ENCODE results near the gene CCR2. TPM values are rescaled to one million over a fixed set of nuclear protein-coding genes. Genes with fewer than 3 reads are reported as not detected.

Gene CCR2
- 1 to 10 TPM; 2.8 to 6.2 TPM for total RNA-seq
- under 1 TPM in 1 of 2 donors, not detected in 1; 0.18 TPM for polyA plus RNA-seq
- long read RNA-seq, donor 1: 0 reads
- long read RNA-seq, donor 2, partial matches to known transcripts: 0 of 4 reads
- long read RNA-seq, donor 2, other reads (novel, unspliced or antisense): 0 of 4 reads

GRCh38 chr3:46353647-46354410, at the start of gene CCR2:
Gene CCR2, plus strand, starts transcription at chr3:46354111. Its CDS starts 3,417 bp downstream, at chr3:46357528.
- no peaks in the 10 kb centered on the region for H3K36me3 ChIP-seq (ENCODE audit: control insufficient read depth in 1 of 2, insufficient read depth in 2 of 2, low read length in 1 of 2)
- DNase-seq (no peak), ATAC-seq (ENCODE audit: low FRiP score) (no peak)
- intact Hi-C loops (cut with DNase I): no loop called here
- peaks cover 1% of the 10 kb centered on the region for H3K9me3 ChIP-seq (ENCODE audit: control insufficient read depth, low read length)
- WGBS, 2 donors: 63 to 69% methylated on average over 7 of the region's 7 CpGs
- peaks cover 0 to 2% of the 10 kb centered on the region in 2 donors for H3K27me3 ChIP-seq (ENCODE audit: control insufficient read depth in 1 of 2, insufficient read depth in 2 of 2, low read length in 1 of 2)
- no peaks in the 10 kb centered on the region for H3K4me1 ChIP-seq (ENCODE audit: control insufficient read depth in 1 of 2, insufficient read depth in 2 of 2, low read length in 2 of 2)
- no peak within 1 kb of the TSS for H3K27ac ChIP-seq (ENCODE audit: low read depth in 1 of 2, low read length in 2 of 2)
- H3K4me3 ChIP-seq (ENCODE audit: low read length in 2 of 2): no peak within 1 kb of the TSS

- Histone ChIP-seq H3K4me3 (ENCODE audit: low read length in 2 of 2) (no peak overlapping the region), H3K27me3 (ENCODE audit: control insufficient read depth in 1 of 2, insufficient read depth in 2 of 2, low read length in 1 of 2) (no peaks in the 10 kb centered on the region), H3K4me1 (ENCODE audit: control insufficient read depth in 1 of 2, insufficient read depth in 2 of 2, low read length in 2 of 2) (no peaks in the 10 kb centered on the region), H3K36me3 (ENCODE audit: control insufficient read depth in 1 of 2, insufficient read depth in 2 of 2, low read length in 1 of 2) (no peaks in the 10 kb centered on the region), H3K9me3 (ENCODE audit: control insufficient read depth, low read length) (no peaks in the 10 kb centered on the region), H3K27ac (ENCODE audit: low read depth in 1 of 2, low read length in 2 of 2) (no peak overlapping the region)
- ATAC-seq (ENCODE audit: low FRiP score) (no peak), DNase-seq (no peak)
- WGBS, 2 donors: 80 to 82% methylated on average over 3 of the region's 3 CpGs
- intact Hi-C loops (cut with DNase I): no loop called here
Measured at GRCh38 chr3:46304739-46305138, 49.2 kb upstream of the CCR2 start.

GRCh38 chr3:46312991-46313390, 40.9 kb upstream of the CCR2 start:
- Histone ChIP-seq H3K9me3 (ENCODE audit: control insufficient read depth, low read length) (no peaks in the 10 kb centered on the region), H3K4me3 (ENCODE audit: low read length in 2 of 2) (no peak overlapping the region), H3K36me3 (ENCODE audit: control insufficient read depth in 1 of 2, insufficient read depth in 2 of 2, low read length in 1 of 2) (no peaks in the 10 kb centered on the region), H3K27ac (ENCODE audit: low read depth in 1 of 2, low read length in 2 of 2) (no peak overlapping the region), H3K27me3 (ENCODE audit: control insufficient read depth in 1 of 2, insufficient read depth in 2 of 2, low read length in 1 of 2) (peaks cover 0 to 2% of the 10 kb centered on the region in 2 donors), H3K4me1 (ENCODE audit: control insufficient read depth in 1 of 2, insufficient read depth in 2 of 2, low read length in 2 of 2) (no peaks in the 10 kb centered on the region)
- intact Hi-C loops (cut with DNase I): no loop called here
- ATAC-seq (ENCODE audit: low FRiP score): no peak
- DNase-seq: no peak
- WGBS, 2 donors: 78 to 96% methylated on average over 1 of the region's 1 CpG

GRCh38 chr3:46314517-46314916, 39.4 kb upstream of the CCR2 start:
- Histone ChIP-seq H3K27ac (ENCODE audit: low read depth in 1 of 2, low read length in 2 of 2) (no peak overlapping the region), H3K4me1 (ENCODE audit: control insufficient read depth in 1 of 2, insufficient read depth in 2 of 2, low read length in 2 of 2) (no peaks in the 10 kb centered on the region), H3K4me3 (ENCODE audit: low read length in 2 of 2) (no peak overlapping the region), H3K27me3 (ENCODE audit: control insufficient read depth in 1 of 2, insufficient read depth in 2 of 2, low read length in 1 of 2) (peaks cover 0 to 2% of the 10 kb centered on the region in 2 donors), H3K36me3 (ENCODE audit: control insufficient read depth in 1 of 2, insufficient read depth in 2 of 2, low read length in 1 of 2) (no peaks in the 10 kb centered on the region), H3K9me3 (ENCODE audit: control insufficient read depth, low read length) (no peaks in the 10 kb centered on the region)
- DNase-seq: no peak
- intact Hi-C loops (cut with DNase I): no loop called here
- ATAC-seq (ENCODE audit: low FRiP score): no peak

GRCh38 chr3:46316206-46316605, 37.7 kb upstream of the CCR2 start:
- no peaks in the 10 kb centered on the region for H3K4me1 ChIP-seq (ENCODE audit: control insufficient read depth in 1 of 2, insufficient read depth in 2 of 2, low read length in 2 of 2)
- DNase-seq: no peak
- no peaks in the 10 kb centered on the region for H3K9me3 ChIP-seq (ENCODE audit: control insufficient read depth, low read length)
- no peak overlapping the region for H3K27ac ChIP-seq (ENCODE audit: low read depth in 1 of 2, low read length in 2 of 2)
- no peaks in the 10 kb centered on the region for H3K36me3 ChIP-seq (ENCODE audit: control insufficient read depth in 1 of 2, insufficient read depth in 2 of 2, low read length in 1 of 2)
- ATAC-seq (ENCODE audit: low FRiP score): no peak
- H3K4me3 ChIP-seq (ENCODE audit: low read length in 2 of 2): no peak overlapping the region
- intact Hi-C loops (cut with DNase I): no loop called here
- no peaks in the 10 kb centered on the region for H3K27me3 ChIP-seq (ENCODE audit: control insufficient read depth in 1 of 2, insufficient read depth in 2 of 2, low read length in 1 of 2)

- Histone ChIP-seq H3K27me3 (ENCODE audit: control insufficient read depth in 1 of 2, insufficient read depth in 2 of 2, low read length in 1 of 2) (no peaks in the 10 kb centered on the region), H3K9me3 (ENCODE audit: control insufficient read depth, low read length) (no peaks in the 10 kb centered on the region), H3K4me3 (ENCODE audit: low read length in 2 of 2) (no peak overlapping the region), H3K36me3 (ENCODE audit: control insufficient read depth in 1 of 2, insufficient read depth in 2 of 2, low read length in 1 of 2) (no peaks in the 10 kb centered on the region), H3K4me1 (ENCODE audit: control insufficient read depth in 1 of 2, insufficient read depth in 2 of 2, low read length in 2 of 2) (no peaks in the 10 kb centered on the region), H3K27ac (ENCODE audit: low read depth in 1 of 2, low read length in 2 of 2) (no peak overlapping the region)
- no peak for ATAC-seq (ENCODE audit: low FRiP score)
- no peak for DNase-seq
- intact Hi-C loops (cut with DNase I): no loop called here
- 85 to 94% methylated on average over 3 of the region's 3 CpGs for WGBS, 2 donors
Measured at GRCh38 chr3:46318207-46318927, 35.5 kb upstream of the CCR2 start.

- H3K4me1 ChIP-seq (ENCODE audit: control insufficient read depth in 1 of 2, insufficient read depth in 2 of 2, low read length in 2 of 2): no peaks in the 10 kb centered on the region
- no peak overlapping the region for H3K27ac ChIP-seq (ENCODE audit: low read depth in 1 of 2, low read length in 2 of 2)
- intact Hi-C loops (cut with DNase I): no loop called here
- no peak overlapping the region for H3K4me3 ChIP-seq (ENCODE audit: low read length in 2 of 2)
- DNase-seq: no peak
- peaks cover 1% of the 10 kb centered on the region for H3K9me3 ChIP-seq (ENCODE audit: control insufficient read depth, low read length)
- 50 to 66% methylated on average over 1 of the region's 1 CpG for WGBS, 2 donors
- no peaks in the 10 kb centered on the region for H3K27me3 ChIP-seq (ENCODE audit: control insufficient read depth in 1 of 2, insufficient read depth in 2 of 2, low read length in 1 of 2)
- no peaks in the 10 kb centered on the region for H3K36me3 ChIP-seq (ENCODE audit: control insufficient read depth in 1 of 2, insufficient read depth in 2 of 2, low read length in 1 of 2)
- no peak for ATAC-seq (ENCODE audit: low FRiP score)
Measured at GRCh38 chr3:46321461-46322104, 32.3 kb upstream of the CCR2 start.

GRCh38 chr3:46324036-46324435, 29.9 kb upstream of the CCR2 start:
- no peaks in the 10 kb centered on the region for H3K27me3 ChIP-seq (ENCODE audit: control insufficient read depth in 1 of 2, insufficient read depth in 2 of 2, low read length in 1 of 2)
- H3K27ac ChIP-seq (ENCODE audit: low read depth in 1 of 2, low read length in 2 of 2): no peak overlapping the region
- intact Hi-C loops (cut with DNase I): no loop called here
- peaks cover 4% of the 10 kb centered on the region for H3K9me3 ChIP-seq (ENCODE audit: control insufficient read depth, low read length)
- H3K4me3 ChIP-seq (ENCODE audit: low read length in 2 of 2): no peak overlapping the region
- no peaks in the 10 kb centered on the region for H3K36me3 ChIP-seq (ENCODE audit: control insufficient read depth in 1 of 2, insufficient read depth in 2 of 2, low read length in 1 of 2)
- DNase-seq (no peak), ATAC-seq (ENCODE audit: low FRiP score) (no peak)
- no peaks in the 10 kb centered on the region for H3K4me1 ChIP-seq (ENCODE audit: control insufficient read depth in 1 of 2, insufficient read depth in 2 of 2, low read length in 2 of 2)
- 45 to 58% methylated on average over 2 of the region's 2 CpGs for WGBS, 2 donors

Data from aorta (tissue), 5 donors.